GM20431 (cell line): Measurements from ENCODE around the gene ESYT3.

ENCODE experiments used
- in situ Hi-C: fragments of 300-500 bp; cut with MseI, MboI; formaldehyde crosslinking; loops from one replicate; pipeline ENCODE4 v1.15.0; 2020; ENCODE audit warnings: low sequenced_read_pairs; ENCODE audit not compliant: unreplicated experiment

ESYT3 gene, protein sequence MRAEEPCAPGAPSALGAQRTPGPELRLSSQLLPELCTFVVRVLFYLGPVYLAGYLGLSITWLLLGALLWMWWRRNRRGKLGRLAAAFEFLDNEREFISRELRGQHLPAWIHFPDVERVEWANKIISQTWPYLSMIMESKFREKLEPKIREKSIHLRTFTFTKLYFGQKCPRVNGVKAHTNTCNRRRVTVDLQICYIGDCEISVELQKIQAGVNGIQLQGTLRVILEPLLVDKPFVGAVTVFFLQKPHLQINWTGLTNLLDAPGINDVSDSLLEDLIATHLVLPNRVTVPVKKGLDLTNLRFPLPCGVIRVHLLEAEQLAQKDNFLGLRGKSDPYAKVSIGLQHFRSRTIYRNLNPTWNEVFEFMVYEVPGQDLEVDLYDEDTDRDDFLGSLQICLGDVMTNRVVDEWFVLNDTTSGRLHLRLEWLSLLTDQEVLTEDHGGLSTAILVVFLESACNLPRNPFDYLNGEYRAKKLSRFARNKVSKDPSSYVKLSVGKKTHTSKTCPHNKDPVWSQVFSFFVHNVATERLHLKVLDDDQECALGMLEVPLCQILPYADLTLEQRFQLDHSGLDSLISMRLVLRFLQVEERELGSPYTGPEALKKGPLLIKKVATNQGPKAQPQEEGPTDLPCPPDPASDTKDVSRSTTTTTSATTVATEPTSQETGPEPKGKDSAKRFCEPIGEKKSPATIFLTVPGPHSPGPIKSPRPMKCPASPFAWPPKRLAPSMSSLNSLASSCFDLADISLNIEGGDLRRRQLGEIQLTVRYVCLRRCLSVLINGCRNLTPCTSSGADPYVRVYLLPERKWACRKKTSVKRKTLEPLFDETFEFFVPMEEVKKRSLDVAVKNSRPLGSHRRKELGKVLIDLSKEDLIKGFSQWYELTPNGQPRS

DNA sequence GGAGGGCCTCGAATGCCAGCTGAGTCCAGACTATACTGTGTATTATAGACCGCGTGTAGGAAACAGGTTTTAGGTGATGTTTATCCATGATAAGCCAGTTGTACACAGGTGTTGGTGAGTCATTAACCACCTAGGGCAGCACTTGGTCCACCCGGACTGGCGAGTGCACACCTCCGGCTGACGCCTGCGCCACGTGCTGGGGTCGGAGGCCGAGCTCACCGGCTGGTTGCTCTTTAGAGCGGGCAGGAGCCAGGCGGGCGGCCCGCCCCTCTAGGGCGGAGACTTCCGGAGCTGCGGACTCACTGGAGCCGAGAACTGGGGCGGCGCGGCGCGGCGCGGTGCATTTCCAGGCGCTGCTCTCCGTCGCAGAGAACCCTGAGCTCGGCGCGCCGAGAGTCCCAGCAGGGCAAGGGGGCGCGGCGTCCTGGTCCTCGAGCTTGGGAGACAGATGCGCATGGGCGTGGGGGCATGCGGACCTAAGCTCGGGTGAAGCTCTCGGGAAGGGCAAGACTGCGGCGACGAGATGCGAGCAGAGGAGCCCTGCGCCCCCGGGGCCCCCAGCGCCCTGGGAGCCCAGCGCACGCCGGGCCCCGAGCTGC is at the start of gene ESYT3:
TSS of gene ESYT3 (plus strand) at position 341 of the 599 bp plus-strand sequence. CDS start at position 524, 183 bp downstream.
- in situ Hi-C loops = no loop called here

DNA sequence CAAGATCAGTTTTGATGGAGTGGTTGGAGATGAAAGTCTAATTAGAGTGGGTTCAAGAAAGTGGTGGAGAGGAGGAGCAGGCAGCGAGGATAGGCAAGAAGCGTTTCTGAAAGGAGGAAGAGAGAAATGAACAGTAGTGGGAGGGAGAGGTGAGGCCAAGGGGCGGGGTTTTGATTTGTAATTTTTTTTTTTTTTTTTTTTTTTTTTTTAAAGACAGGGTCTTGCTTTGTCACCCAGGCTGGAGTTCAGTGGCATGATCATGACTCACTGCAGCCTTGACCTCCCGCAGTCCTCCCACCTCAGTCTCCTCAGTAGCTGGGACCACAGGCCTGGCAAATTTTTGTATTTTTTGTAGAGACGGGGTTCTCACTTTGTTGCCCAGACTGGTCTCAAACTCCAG is 49.4 kb upstream of the ESYT3 start:
- in situ Hi-C loops = no loop called here

DNA sequence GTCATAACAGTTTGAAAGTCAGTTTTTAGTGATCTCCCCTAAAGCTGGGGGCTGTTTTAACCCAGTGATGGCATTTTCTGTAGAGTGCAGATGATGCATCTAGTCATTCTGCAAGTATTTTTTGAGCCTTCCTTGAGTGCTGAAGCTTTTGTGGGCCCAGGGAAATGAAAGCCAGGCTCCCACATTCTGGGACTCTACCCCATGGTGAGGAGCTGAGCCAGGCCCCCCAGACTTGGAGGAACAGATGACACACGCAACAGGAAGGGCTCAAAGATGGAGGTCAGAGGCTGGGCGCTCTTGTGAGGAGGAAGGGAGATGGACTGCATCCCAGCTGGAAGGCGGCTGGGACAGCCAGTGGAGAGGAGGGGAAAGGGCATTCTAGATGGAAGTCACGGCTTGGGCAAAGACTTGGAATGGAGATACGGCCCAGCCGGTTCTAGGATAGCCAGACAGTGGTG is 45.2 kb upstream of the ESYT3 start:
- in situ Hi-C loops = no loop called here

DNA sequence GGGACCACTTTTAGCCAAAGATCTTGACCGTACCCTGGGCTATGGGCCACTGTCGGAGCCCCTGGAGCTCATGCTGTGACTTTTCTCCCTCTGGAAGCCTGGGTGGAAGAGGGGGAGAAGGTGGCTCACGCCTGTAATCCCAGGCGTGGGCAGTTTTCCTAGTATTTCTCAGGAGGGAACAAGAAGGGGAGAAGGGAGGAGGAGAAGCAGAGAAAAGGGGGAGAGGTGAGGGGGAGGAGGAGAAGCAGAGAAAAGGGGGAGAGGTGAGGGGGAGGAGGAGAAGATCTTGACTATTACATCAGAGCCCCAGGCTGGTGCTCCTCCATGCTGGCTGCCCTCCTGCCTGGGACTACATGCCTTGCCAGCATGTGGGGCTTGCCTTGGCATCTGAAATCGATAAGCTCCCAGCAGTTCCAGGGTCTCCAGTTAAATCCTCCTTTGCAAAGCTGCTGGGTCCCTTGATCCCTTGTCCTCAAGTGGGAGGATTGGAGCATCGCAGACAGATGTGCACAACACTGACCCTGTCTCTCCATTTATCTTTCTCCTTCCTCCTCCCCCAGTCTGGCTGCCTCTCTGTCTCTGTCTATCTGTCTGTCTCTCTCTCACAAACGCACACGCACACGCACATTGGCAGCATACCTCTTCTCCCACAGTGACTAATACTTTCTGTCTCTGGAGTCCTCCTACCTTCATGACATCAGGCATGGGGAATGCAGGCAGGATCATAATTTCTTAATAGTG is 44.4 kb upstream of the ESYT3 start:
- in situ Hi-C loops = no loop called here

DNA sequence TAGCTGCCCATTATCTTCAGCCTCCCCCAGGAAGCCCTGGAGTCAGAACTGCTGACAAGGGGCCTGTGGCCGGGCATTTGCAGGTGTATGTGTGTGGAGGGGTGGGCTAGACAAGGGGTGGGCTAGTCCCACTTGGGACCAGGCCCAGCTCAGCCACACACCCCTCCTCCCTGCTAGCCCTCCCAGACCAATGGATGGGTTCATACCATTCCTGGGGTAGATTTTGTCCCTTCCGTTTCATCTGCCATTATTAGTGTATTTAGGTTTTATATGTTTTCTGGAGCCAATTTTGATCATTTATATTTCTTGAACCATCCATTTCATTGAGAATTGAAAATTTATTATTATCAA is 43.9 kb upstream of the ESYT3 start:
- in situ Hi-C loops = no loop called here

DNA sequence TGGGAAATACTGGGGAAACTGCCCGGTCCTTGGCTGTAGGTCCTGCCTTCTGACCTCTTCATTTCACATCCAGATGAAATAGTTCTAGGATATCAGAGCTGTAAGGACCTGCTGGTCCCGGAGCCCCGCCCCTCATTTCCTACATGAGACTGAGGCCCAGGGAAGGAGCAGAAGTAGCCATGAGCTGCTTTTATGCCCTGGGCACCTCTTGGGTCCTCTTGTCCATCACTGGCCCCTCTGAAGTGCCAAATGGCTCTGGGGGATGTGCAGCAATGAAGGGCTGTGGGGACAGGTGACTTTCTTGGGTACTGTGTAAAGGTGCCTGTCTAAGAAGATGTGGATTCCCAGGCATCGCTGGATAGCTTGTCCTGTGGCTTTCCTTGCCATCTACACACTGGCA is 40.3 kb upstream of the ESYT3 start:
- in situ Hi-C loops = no loop called here

DNA sequence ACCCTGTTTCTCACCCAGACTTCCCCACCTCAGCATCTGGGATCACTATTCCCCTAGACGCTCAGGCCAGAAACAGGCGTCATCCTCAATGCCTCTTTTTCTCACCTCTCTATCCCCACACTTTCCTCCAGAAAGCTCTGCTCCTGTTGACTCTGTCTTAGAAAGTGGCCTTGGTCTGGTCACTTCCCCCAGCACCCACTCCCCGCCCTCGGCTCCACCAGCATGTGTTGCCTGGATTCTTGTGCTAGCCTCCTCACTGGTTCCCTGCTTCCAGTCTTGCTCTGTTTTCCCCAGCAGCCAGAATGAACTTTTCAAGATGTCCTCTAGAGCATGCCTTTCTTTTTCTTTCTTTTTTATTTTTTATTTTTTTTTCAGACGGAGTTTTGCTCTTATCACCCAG is 39.7 kb upstream of the ESYT3 start:
- in situ Hi-C loops = no loop called here

DNA sequence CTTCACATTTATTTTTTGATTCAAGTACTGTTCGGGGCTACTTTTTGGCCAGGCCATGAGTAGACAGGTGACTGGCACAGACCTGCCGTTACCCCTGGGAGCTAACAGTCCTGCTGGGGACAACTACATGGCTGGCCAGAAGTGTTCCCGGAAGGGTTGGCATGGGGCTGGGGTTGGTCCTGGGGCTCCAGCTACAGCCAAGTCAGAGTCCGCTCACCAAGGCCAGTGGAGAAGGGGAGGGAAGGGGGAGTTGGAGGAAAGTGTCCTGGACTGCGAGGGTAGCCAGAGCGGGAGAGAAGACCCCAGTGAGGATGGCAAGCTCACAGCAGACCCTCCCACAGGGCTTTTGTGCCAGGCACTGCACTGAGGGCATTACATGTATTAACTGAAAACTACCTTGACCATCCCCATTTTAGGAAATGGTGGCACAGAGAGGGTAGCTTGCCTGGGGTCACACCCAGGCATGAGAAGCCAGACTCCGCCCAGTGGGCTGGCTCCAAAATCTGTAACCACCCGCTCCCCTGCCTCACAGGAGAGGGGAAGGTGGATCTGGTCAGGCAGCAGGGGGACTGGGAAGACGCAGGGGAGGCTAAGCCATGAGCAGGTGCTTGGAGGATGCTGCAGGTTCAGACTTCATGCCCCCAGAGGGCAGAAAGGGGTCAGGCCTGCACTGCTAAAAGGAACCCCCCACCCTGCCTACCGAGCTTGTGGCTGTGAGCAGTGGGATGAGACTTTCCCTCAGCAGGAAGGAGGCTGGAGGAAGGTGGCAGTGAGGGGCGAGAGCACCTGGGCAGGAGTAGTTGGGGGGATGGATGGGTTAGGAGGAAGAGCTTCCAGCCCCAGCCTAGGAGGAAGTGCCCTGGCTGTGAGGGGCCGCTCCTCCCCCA is 38.3 kb upstream of the ESYT3 start:
- in situ Hi-C loops = no loop called here

DNA sequence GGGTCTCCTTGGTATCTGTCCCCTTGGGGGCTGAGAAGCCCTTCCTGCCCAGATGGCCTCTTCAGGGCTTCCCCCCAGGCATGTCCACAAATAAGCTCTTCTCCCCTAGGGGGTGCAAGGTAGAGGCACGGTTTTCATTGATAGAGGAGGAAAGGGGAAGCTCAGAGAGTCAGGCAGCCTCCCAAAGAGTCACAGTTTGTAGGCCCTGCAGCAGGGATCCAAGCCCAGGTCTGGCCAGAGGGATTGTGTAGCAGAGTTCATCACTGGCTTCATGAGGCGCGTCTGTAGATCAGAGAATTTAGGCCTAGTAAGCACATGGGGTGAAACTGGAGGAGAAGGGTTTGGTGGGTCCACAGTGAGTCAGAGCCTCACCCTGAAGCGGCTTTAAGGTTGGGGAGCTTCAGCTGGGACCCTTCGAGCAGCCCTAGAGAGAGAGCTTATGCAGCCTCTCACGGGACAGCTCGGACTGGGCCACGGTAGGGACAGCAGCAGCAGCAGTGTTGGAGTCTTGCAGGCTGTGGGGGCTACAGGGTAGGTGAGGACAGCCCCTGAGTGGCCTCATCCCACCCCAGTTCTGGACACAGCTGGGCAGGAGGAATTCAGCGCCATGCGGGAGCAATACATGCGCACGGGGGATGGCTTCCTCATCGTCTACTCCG is 37.5 kb upstream of the ESYT3 start:
- in situ Hi-C loops = no loop called here

DNA sequence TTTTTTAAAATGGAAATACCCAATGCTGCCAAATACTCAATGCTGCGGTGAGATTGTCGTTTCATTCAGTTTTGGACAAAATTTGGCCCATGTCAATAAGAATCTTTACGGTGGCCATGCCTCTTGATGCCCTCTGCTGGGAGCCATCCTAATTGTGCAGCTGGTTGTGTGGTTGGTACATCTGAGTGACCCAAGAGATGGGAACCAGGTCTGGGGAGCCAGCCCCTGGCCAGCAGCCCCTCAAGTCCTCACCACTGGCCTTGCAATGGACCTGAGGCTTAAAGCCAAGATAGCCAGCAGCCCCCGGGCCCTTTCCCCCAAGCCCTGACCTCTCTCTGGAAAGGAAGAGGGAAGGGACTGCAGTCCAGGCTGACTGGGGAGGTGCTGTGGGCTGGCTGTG is 36.4 kb upstream of the ESYT3 start:
- in situ Hi-C loops = no loop called here

DNA sequence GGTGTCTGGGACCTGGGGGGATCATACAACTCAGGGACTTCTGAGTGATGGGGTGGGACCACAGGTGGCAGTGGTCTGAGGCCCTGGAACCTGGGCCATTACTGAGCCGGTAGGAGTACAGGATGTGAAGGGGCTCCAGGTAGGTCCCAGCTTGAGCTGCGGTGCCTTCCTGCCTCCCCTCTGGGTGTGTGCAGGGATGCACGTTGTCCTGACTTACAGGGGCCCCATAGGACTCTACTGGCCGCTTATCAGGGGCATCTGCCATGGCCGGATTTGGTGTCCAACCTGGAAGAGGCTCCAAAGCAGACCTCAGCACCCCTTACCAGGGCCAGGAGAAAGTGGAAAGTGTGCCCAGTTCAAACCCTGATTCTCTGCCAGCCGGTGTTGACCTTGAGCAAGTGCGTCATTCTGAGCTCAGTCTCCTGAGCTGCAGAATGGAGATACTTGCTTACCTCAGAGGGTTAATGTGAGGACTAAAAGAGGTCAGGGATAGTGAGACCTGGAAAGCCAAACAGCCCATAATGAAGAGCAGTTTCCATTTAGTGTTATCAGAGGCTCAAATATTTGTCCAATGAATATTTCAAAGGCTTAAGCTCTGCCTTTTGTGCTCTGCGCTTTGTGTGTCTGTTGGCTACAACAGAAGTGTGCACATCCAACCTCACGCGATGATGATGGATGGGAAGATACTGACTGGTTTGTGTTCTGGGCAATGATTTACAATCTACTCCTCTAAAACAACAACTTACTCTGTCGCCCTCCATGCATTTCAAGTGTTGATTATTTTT is 35.4 kb upstream of the ESYT3 start:
- in situ Hi-C loops = no loop called here

DNA sequence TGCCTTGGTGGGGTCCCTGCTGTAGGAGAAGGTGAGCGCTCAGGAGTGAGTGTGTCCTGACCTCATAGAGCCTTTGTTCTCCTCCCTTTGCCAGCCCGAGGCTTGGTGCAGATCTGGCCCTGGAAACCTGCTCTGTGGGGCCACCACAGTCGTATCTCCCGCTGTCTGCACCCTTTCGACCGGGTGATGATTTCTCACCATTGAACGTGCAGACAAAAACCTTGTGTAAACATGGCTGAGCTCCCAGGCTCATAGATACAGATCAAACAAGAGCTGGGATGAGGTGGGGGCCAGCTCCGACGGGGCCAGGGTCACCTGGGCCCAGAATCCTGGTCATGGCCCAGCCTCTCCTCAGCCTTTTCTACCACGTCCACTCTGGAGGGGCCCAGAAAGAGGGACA is 34.6 kb upstream of the ESYT3 start:
- in situ Hi-C loops = no loop called here

DNA sequence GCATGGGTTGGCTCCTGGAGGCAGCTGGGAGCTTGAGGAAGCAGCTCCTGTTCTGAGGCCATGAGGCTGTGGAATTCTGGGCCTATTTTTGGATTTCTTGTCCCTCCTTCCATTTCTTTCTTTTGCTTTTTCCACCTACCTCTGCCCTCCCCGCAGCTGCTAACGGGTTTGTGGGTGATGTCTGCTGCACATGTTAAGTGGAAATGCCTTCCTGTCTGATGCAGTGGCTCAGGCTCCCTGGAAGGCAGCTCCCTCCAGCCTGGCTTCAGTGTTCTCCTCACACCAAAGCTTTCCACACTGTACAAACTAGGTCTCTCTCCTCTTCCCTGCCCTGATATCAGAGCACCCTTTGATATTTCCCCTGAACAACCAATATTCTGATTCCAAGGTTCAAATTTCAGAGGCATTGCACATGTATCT is 33.8 kb upstream of the ESYT3 start:
- in situ Hi-C loops = no loop called here

DNA sequence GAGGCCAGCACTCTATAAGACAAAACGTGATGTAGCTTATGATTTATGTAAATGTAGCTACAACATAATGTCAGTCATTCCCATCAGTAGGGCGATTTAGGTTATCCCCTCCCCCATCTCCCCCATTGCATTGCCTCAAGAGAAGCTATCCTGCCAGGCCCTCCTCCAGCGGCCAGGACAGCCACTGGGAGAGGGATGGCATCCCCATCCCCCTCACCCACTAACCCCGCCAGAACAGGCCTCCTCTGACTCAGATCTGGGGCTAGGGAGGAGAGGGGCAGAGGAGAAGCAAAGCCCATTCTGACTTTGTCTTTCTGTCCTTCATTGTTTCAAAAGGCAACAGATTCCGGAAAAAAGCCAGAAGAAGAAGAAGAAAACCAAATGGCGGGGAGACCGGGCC is 32.6 kb upstream of the ESYT3 start:
- in situ Hi-C loops = no loop called here

DNA sequence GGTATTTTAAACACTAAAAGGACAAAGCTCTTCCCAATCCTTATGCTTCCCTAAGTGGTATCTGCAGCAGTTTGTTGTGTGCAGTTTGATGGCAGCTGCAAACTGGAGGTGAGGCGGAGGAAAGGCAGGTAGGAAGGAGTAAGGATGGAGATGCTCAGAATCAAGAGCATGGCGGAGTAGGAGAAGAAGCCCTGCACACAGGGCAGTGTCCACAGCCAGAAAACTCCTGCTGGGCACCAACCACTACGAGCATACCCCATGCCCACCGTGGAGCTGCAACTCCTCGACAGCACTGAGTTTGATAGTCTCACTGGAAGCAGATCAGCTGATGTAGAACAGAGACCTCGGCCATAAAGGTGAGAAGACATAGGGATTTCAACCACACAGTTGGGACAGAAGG is 30.3 kb upstream of the ESYT3 start:
- in situ Hi-C loops = no loop called here

DNA sequence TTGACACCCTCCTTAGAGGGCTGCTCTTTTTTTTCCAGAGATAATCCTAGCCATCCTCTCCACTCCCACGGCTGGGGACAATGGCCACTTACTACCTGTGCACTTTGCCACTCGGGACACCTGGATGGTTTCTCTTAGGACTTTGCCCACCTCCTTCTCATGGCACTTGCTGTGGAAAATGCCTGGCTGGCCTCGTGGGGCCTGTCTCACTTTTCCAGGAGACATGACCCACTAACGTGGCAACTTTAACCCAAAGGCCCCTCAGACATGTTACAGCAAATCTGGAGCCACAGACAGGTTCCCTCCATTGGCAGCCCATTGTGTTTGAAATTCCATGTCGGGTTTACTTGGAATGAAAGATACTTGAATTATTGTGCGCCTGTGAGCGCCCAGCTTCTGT is 29.4 kb upstream of the ESYT3 start:
- in situ Hi-C loops = no loop called here

DNA sequence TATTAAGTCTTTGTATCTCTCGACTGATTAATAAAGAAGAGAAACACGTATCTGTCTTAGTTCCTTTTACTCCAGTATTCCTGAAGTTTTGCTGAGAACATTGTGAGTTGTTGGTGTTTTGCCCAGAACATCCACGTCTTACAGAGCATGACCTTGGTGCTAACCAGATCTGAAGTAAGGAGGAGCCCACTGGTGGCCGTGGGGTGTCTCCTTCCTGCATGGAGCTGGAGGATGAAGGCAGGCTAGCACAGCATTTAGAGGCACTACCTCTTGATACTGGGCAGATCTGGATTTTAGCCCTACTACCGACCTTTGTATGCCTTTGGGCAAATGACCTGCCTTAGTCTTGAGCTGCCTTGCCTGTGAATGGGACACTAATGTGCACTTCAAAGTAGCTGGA is 28.9 kb upstream of the ESYT3 start:
- in situ Hi-C loops = no loop called here

DNA sequence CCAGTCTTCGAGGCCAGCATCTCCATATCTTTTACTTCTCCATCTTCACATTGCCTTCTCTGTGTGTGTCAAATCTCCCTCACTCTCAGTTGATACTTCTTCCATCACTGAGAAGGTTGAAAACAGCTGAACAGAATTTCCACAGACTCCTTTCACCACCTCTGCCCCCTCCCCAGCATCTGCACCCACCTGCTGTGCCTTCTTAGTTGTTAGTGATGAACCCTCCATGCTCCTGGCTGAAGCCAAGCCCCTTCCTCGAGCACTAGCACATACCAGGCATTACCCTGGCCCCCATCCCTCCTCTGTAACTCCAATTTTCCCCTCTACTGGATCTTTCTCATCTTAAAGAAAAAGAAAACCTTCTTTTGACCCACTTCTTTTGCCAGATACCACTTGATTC is 27.8 kb upstream of the ESYT3 start:
- in situ Hi-C loops = no loop called here
